Measurements from ENCODE around the gene LIPC. TPM values are rescaled to one million over a fixed set of nuclear protein-coding genes. Genes with fewer than 3 reads are reported as not detected.
A peak's percentile ranks its signal among the peaks of the same experiment; 100 is the strongest.

Gene LIPC
- total and polyA plus RNA-seq, 2 of the 4 experiments (the other 2 are of a cell fraction): 0.07 TPM; not detected in 1

DNA sequence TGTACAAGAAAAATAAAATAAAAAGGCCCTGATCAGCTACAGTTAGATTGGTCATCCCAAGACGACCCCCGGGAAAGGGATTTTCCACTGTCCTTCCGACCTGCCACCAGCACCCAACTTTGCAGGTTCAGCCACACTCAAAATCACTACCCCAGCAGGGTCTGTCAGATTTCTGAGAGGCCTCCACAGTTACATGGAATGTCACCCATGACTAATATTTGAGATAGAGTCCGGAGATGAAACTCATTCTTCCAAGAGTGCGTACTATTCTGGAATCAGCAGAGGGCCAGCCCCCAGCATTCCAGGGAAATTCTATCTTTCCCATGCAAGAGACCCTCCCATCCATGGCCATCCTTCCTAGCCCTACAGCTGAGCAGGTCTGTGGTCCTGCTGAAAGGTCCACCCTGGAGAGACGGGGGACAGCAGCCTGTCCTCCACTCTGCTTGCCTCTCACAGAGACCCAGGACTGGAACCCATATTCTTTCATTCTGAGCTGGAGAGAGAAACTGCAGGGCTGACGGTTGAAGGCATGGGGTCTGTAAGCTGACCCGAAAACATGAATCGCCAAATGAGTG is 5.8 kb downstream of the LIPC start:
- Histone ChIP-seq H2BK5ac (ENCODE audit: low read depth, low read length, poor library complexity, severe bottlenecking) (no peak overlapping the region), H2AK5ac (ENCODE audit: low read depth, low read length) (peak overlapping the region; percentile 48), H4K5ac (ENCODE audit: low read depth, low read length) (no peak overlapping the region), H3K9ac (ENCODE audit: low read depth, low read length) (no peak overlapping the region), H3K9me3 (ENCODE audit: control insufficient read depth, insufficient read depth, low read length) (no peaks in the 10 kb centered on the region), H3K14ac (replicated peaks; ENCODE audit: low read depth, low read length) (peak overlapping the region; percentile 25; the same call in 1 of the 2 replicates), H3K23ac (ENCODE audit: low read depth, low read length) (no peak overlapping the region), H4K8ac (ENCODE audit: low read depth in 2 of 2, low read length in 2 of 2) (no peak overlapping the region), H4K91ac (ENCODE audit: insufficient read depth, low read depth, low read length) (peak overlapping the region; percentile 28; the same call in 1 of the 2 replicates), H2BK15ac (ENCODE audit: low read depth, low read length) (peak overlapping the region; percentile 33; the same call in 1 of the 3 replicates), H3K27me3 (ENCODE audit: control insufficient read depth, insufficient read depth, low read length) (no peaks in the 10 kb centered on the region), H3K4ac (ENCODE audit: low read depth, low read length) (peak overlapping the region; percentile 71), H3K27ac (ENCODE audit: insufficient read depth, low read length) (no peak overlapping the region), H3K4me1 (ENCODE audit: control insufficient read depth, insufficient read depth, low read length) (peaks cover 20% of the 10 kb centered on the region), H3K4me3 (ENCODE audit: insufficient read depth, low read depth, low read length) (no peak overlapping the region), H2AK9ac (replicated peaks; ENCODE audit: low read depth, low read length, poor library complexity) (no peak overlapping the region), H2BK120ac (ENCODE audit: low read depth, low read length) (peak overlapping the region; percentile 50), H2AFZ (replicated peaks; ENCODE audit: low read length, poor library complexity) (peak overlapping the region; percentile 12), H3K36me3 (ENCODE audit: control insufficient read depth, insufficient read depth, low read length) (no peaks in the 10 kb centered on the region), H3K18ac (ENCODE audit: low read depth, low read length) (peak overlapping the region; percentile 24; the same call in 1 of the 2 replicates), H2BK20ac (ENCODE audit: low read depth, low read length) (peak overlapping the region; percentile 60; the same call in 1 of the 2 replicates), H4K20me1 (ENCODE audit: insufficient read depth, low read length) (no peaks in the 10 kb centered on the region), H3K4me2 (ENCODE audit: low read depth, low read length) (no peak overlapping the region), H3K9me1 (ENCODE audit: insufficient read depth, low read length) (peaks cover 15% of the 10 kb centered on the region), H3K79me1 (ENCODE audit: low read depth in 1 of 2, low read length in 2 of 2) (no peaks in the 10 kb centered on the region), H3K56ac (ENCODE audit: extremely low read depth, insufficient read depth, low read length) (no peak overlapping the region)
- DNase-seq: no peak
- dilution Hi-C loops (cut with HindIII; ENCODE audit: low sequenced_read_pairs, unreplicated experiment): no loop called here
- no TSS peak for BruUV-seq (replicated peaks)
- intact Hi-C loops (cut with micrococcal nuclease): no loop called here
- WGBS, 2 experiments (ENCODE audit: extremely low coverage in 2 of 2, insufficient read length in 1 of 2): 94% methylated on average over 3 of the region's 9 CpGs; no CpG with 5 or more reads in 1 of the 2 experiments
- CTCF ChIA-PET: interaction anchor here (0.7 kb wide), 1 partner anchor 48 kb away, joined by 4 read pairs; no protein-coding TSS in a partner anchor
- in situ Hi-C loops (cut with MboI; ENCODE audit: low sequenced_read_pairs): no loop called here
- POLR2A ChIA-PET (ENCODE audit: unreplicated experiment): no interaction called here
- ATAC-seq (ENCODE audit: low read depth): no peak
- TF ChIP-seq MXI1 (IDR thresholded peaks at IDR 0.05; ENCODE audit: borderline replicate concordance, low read depth, low read length) (no peak), RFX5 (IDR thresholded peaks at IDR 0.05; ENCODE audit: low read depth, low read length) (no peak), RAD21 (IDR thresholded peaks at IDR 0.05; ENCODE audit: low read length) (no peak)
- TF ChIP-seq, protein P1, sequence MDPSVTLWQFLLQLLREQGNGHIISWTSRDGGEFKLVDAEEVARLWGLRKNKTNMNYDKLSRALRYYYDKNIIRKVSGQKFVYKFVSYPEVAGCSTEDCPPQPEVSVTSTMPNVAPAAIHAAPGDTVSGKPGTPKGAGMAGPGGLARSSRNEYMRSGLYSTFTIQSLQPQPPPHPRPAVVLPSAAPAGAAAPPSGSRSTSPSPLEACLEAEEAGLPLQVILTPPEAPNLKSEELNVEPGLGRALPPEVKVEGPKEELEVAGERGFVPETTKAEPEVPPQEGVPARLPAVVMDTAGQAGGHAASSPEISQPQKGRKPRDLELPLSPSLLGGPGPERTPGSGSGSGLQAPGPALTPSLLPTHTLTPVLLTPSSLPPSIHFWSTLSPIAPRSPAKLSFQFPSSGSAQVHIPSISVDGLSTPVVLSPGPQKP (IDR thresholded peaks at IDR 0.05; ENCODE audit: borderline replicate concordance, low read depth, low read length): no peak
- TF ChIP-seq, protein P2, sequence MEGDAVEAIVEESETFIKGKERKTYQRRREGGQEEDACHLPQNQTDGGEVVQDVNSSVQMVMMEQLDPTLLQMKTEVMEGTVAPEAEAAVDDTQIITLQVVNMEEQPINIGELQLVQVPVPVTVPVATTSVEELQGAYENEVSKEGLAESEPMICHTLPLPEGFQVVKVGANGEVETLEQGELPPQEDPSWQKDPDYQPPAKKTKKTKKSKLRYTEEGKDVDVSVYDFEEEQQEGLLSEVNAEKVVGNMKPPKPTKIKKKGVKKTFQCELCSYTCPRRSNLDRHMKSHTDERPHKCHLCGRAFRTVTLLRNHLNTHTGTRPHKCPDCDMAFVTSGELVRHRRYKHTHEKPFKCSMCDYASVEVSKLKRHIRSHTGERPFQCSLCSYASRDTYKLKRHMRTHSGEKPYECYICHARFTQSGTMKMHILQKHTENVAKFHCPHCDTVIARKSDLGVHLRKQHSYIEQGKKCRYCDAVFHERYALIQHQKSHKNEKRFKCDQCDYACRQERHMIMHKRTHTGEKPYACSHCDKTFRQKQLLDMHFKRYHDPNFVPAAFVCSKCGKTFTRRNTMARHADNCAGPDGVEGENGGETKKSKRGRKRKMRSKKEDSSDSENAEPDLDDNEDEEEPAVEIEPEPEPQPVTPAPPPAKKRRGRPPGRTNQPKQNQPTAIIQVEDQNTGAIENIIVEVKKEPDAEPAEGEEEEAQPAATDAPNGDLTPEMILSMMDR (conservative IDR thresholded peaks at IDR 0.05; ENCODE audit: low read depth, low read length): no peak
- TF ChIP-seq, protein P3, sequence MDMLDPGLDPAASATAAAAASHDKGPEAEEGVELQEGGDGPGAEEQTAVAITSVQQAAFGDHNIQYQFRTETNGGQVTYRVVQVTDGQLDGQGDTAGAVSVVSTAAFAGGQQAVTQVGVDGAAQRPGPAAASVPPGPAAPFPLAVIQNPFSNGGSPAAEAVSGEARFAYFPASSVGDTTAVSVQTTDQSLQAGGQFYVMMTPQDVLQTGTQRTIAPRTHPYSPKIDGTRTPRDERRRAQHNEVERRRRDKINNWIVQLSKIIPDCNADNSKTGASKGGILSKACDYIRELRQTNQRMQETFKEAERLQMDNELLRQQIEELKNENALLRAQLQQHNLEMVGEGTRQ (IDR thresholded peaks at IDR 0.05; ENCODE audit: low read depth, low read length): no peak

Measured in IMR-90 (cell line).